H1 (cell line): Measurements from ENCODE around the gene PEX16. TPM values are rescaled to one million over a fixed set of nuclear protein-coding genes. Genes with fewer than 3 reads are reported as not detected.

Experiments
- CREB1 ChIP-seq: IDR thresholded peaks from 2 replicates; pipeline ENCODE4 v1.6.1; 2012; ENCODE audit warnings: inconsistent platforms
- SUZ12 ChIP-seq: fragments of 200-600 bp; sonication (generic); IDR thresholded peaks from 2 replicates; pipeline ENCODE4 v1.6.1; 2012; ENCODE audit warnings: mild to moderate bottlenecking, inconsistent platforms, low read length, moderate library complexity, mixed read lengths
- polyA plus RNA-seq, 7 experiments: library from polyadenylated mRNA; depleted of rRNA in 3 of 7; stranded (reverse) in 5 of 7; unstranded in 2 of 7; fragments of >200 nt in 5 of 7; fragments of 200-250 nt in 2 of 7; gene quantifications; 1 replicate in 5 of 7; 2 replicates in 1 of 7; 4 replicates in 1 of 7; pipeline versions ENCODE4 v1.2.1 to v1.2.3, GENCODE V29; 2011 to 2013; ENCODE audit warnings: missing spikeins in 2 of 7, mixed read lengths in 2 of 7
- total RNA-seq: library from RNA; stranded (reverse); fragmentation: NEBNext Ultra II Directional; extraction: Animal tissue kit (Norgen Biotek cat#: 25700); gene quantifications from 2 replicates; pipeline ENCODE4 v1.2.1, GENCODE V29; 2021

Gene PEX16
- total and polyA plus RNA-seq, 2 of the 8 experiments (the other 6 are each of a cell fraction or from before 2014, with no cell fraction given), result 29.2 to 36.0 TPM

DNA sequence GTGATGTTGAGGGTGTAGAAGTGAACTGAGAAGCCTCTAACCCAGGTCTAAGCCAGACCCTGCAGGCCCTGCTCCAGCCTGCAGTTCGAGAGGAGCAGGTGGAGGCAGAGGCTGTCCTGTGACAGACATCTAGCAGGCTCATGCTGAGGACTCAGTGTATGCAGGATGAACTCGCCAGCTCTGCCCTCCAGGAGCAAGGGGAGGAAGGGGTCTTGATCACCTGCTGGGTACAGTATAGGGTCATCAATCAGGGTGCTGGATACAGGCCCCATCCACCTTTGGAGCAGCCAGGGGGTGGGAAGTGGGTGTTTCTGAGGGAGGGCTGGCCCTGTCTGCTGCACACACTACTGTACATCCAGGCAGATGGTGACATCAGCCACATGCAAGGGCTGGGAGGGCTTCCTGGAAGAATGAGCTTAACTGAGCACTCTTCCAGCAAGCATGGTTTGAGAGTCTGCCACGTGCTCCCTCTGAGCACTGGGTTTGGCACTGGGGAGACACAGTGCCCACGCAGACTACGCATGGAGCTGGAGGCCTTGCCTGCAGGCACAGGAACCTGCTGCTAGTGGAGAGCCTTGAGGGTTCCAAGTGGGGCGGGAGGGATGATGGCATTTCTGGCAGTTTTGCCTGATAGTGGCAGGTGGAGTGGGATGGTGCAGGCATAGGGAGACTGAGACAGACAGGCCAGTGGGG lies 23.0 kb downstream of the PEX16 start (continued):
- no peak for TF ChIP-seq SUZ12
- no peak for TF ChIP-seq CREB1
